ENCODE results near the gene TAF5.

The TAF5 gene

GRCh38 chr10:103373544-103373943 lies 5.8 kb downstream of the TAF5 start:
- CTCF ChIA-PET = no interaction called here
- POLR2A ChIA-PET = interaction anchor here (1.2 kb wide), 1 partner anchor 22 kb away, joined by 4 read pairs; no protein-coding TSS in a partner anchor
- TF ChIP-seq, protein P1, sequence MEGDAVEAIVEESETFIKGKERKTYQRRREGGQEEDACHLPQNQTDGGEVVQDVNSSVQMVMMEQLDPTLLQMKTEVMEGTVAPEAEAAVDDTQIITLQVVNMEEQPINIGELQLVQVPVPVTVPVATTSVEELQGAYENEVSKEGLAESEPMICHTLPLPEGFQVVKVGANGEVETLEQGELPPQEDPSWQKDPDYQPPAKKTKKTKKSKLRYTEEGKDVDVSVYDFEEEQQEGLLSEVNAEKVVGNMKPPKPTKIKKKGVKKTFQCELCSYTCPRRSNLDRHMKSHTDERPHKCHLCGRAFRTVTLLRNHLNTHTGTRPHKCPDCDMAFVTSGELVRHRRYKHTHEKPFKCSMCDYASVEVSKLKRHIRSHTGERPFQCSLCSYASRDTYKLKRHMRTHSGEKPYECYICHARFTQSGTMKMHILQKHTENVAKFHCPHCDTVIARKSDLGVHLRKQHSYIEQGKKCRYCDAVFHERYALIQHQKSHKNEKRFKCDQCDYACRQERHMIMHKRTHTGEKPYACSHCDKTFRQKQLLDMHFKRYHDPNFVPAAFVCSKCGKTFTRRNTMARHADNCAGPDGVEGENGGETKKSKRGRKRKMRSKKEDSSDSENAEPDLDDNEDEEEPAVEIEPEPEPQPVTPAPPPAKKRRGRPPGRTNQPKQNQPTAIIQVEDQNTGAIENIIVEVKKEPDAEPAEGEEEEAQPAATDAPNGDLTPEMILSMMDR (IDR thresholded peaks at IDR 0.05; ENCODE audit: insufficient read depth, low read length, missing control alignments) = no peak

GRCh38 chr10:103374263-103374662 lies 6.5 kb downstream of the TAF5 start:
- POLR2A ChIA-PET = interaction anchor here (0.6 to 1.2 kb wide), 2 partner anchors 22 kb away, joined by 3 to 4 read pairs; partner anchors contain the start of gene PDCD11
- TF ChIP-seq, protein P1 (IDR thresholded peaks at IDR 0.05; ENCODE audit: insufficient read depth, low read length, missing control alignments) = no peak
- CTCF ChIA-PET = no interaction called here
- no peak overlapping the region for H3K4me3 ChIP-seq (ENCODE audit: low read depth, low read length)
- no peak for DNase-seq (ENCODE audit: low read depth, low spot score)

More at GRCh38 chr10:103373544-103373943, 5.8 kb downstream of the TAF5 start:
- H3K4me3 ChIP-seq (ENCODE audit: low read depth, low read length) = no peak overlapping the region
- DNase-seq (ENCODE audit: low read depth, low spot score) = no peak

DNA sequence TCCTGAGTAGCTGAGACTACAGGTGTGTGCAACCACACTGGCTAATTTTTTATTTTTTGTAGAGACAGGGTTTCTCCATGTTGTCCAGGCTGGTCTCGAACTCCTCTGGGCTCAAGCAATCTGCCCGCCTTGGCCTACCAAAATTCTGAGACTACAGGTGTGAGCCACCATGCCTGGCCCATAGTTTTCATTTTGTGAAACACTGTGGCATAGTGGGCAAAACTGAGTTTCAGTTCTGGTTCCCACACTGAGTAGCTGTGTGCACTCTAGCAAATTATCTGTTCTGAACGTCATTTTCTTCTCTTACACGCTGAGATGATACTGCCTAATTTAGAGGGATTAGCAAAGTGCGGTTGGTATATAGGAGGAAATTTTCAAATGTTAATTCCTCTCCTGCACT lies 15.0 kb downstream of the TAF5 start:
- ChIA-PET POLR2A (no interaction called here), CTCF (no interaction called here)
- no peak overlapping the region for H3K4me3 ChIP-seq (ENCODE audit: low read depth, low read length)
- no peak for DNase-seq (ENCODE audit: low read depth, low spot score)
- TF ChIP-seq, protein P1 (IDR thresholded peaks at IDR 0.05; ENCODE audit: insufficient read depth, low read length, missing control alignments) = no peak

DNA sequence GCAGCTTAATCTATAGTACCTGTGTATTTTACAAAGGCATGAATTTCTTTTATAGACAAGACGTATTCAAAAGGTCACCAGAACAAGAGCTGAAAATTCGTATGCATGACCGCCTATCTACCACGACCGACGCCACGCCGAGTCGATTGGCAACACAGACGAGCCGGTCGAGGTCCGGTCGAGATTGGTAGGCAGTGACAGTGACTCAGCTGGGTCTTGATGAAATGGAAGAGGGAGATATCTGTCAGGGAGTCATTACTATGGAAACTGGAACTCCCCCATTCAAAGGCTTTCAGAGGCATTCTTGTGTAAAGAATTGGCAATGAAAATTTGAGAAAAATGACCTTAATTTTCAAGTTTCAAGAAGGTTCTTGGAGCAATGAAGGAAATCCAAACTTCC lies 26.4 kb downstream of the TAF5 start:
- ChIA-PET CTCF (interaction anchor here (1.2 to 1.9 kb wide), 2 partner anchors 22 to 58 kb away, joined by 3 to 9 read pairs; partner anchors contain the start of gene CALHM2), POLR2A (no interaction called here)
- no peak for DNase-seq (ENCODE audit: low read depth, low spot score)
- TF ChIP-seq, protein P1 (IDR thresholded peaks at IDR 0.05; ENCODE audit: insufficient read depth, low read length, missing control alignments) = no peak
- no peak overlapping the region for H3K4me3 ChIP-seq (ENCODE audit: low read depth, low read length)

- TF ChIP-seq, protein P1 (IDR thresholded peaks at IDR 0.05; ENCODE audit: insufficient read depth, low read length, missing control alignments) = no peak
- ChIA-PET POLR2A (interaction anchor here (0.6 to 1.4 kb wide), 4 partner anchors 12 to 27 kb away, joined by 3 to 8 read pairs (median 4); partner anchors contain the start of gene TAF5), CTCF (interaction anchor here (0.8 to 2.3 kb wide), 11 partner anchors 9 to 89 kb away, joined by 3 to 6 read pairs (median 3); no protein-coding TSS in a partner anchor)
- peak overlapping the region; percentile 95 for H3K4me3 ChIP-seq (ENCODE audit: low read depth, low read length)
- no peak for DNase-seq (ENCODE audit: low read depth, low spot score)
These were observed 27.9 kb downstream of the TAF5 start for GRCh38 chr10:103395754-103396066.

DNA sequence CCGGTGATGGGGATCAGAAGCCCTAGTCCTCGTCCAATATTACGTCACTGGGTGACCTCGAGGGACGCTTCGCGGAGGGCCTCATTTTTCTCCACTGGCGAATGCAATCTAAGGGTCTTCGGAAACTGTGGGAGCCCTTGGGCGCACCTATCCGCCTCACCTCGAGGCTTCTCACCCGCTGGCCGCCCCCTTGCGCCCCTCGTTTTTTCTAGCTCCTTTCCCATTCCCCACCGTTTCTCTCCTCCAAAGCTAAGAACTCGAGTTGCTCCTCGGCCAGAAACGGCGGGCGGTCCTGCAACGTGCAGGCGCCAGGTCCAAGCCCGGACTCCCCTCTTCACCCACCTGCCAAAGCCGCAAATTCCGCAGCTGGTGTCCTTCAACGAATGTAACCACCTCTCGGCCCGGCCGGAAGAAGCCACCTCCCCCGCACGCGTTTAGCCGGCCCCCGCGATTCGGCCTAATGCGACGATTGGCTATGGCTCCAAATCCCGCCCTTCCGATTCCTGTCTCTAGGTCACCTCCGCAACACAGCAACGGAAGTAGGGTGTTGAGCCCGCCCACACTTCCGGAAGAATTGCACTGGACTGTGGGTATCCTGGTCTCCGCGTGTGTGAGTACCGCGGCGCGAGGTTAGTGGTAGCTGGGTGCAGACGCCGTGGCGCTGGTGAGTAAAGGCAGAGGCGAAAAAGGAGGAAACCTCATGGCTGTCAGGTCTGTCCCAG lies 28.5 kb downstream of the TAF5 start, which contains the start of the genes ATP5MK and PDCD11:
TSS of gene ATP5MK (minus strand) at position 409 of the 722 bp plus-strand sequence. CDS start 4,018 bp downstream, outside the sequence.
TSS of gene PDCD11 (plus strand) at position 560 of the 722 bp plus-strand sequence. CDS start 1,801 bp downstream, outside the sequence.
- ChIA-PET POLR2A (interaction anchor here (0.6 to 1.4 kb wide), 5 partner anchors 12 to 28 kb away, joined by 3 to 8 read pairs (median 4); partner anchors contain the start of gene TAF5), CTCF (interaction anchor here (0.8 to 2.3 kb wide), 11 partner anchors 9 to 89 kb away, joined by 3 to 6 read pairs (median 3); no protein-coding TSS in a partner anchor)
- peak; percentile 85 for DNase-seq (ENCODE audit: low read depth, low spot score)
- TF ChIP-seq, protein P1 (IDR thresholded peaks at IDR 0.05; ENCODE audit: insufficient read depth, low read length, missing control alignments) = peak; percentile 29
- H3K4me3 ChIP-seq (ENCODE audit: low read depth, low read length) = peak within 1 kb of the TSS; percentile 95

Measured in AG04449 (cell line).